OCI-LY3 (cell line): ENCODE results near the gene NDUFV2.

ENCODE experiments used
- CTCF ChIP-seq: fragments of 200-600, 300-600 bp; sonication (generic); IDR thresholded peaks from 2 replicates; pipeline ENCODE4 v1.5.1; 2014; ENCODE audit warnings: antibody characterized with exemption, low read length, low read depth
- EZH2phosphoT487 ChIP-seq: fragments of 200-600 bp; shearing (Covaris generic); IDR thresholded peaks from 2 replicates; pipeline ENCODE4 v1.6.1; 2018; ENCODE audit warnings: antibody characterized with exemption, mixed run types, low read depth

GRCh38 chr18:9140381-9140780, 37.9 kb downstream of the NDUFV2 start:
- no peak for TF ChIP-seq CTCF
- TF ChIP-seq EZH2phosphoT487, result no peak
